PFSK-1 (cell line): ENCODE results near the gene NPPA. TPM values are rescaled to one million over a fixed set of nuclear protein-coding genes. Genes with fewer than 3 reads are reported as not detected.

Source experiments
- FOXP2 ChIP-seq: optimal IDR thresholded peaks from 2 replicates; pipeline ENCODE3; 2011; ENCODE audit warnings: borderline replicate concordance, control low read depth, inconsistent platforms; ENCODE audit not compliant: insufficient read depth; ENCODE audit errors: extremely low read length, extremely low read depth
- POLR2AphosphoS5 ChIP-seq: IDR thresholded peaks from 2 replicates; pipeline ENCODE4 v1.6.1; 2012; ENCODE audit warnings: low read depth, mild to moderate bottlenecking, control low read depth, low read length, moderate library complexity
- SIN3A ChIP-seq: IDR thresholded peaks from 2 replicates; pipeline ENCODE4 v1.6.1; 2012; ENCODE audit warnings: mild to moderate bottlenecking, low read length, moderate library complexity, borderline replicate concordance; ENCODE audit not compliant: insufficient read depth
- TAF1 ChIP-seq: IDR thresholded peaks from 2 replicates; pipeline ENCODE4 v1.6.1; 2012; ENCODE audit warnings: low read length, control low read depth, borderline replicate concordance; ENCODE audit not compliant: insufficient read depth
- polyA plus RNA-seq: library from polyadenylated mRNA; unstranded; fragments of >200 nt; gene quantifications from one replicate; pipeline ENCODE4 v1.2.1, GENCODE V29; 2012; ENCODE audit warnings: low read depth, missing spikeins; ENCODE audit not compliant: insufficient read length
- TF ChIP-seq, protein P1 (sequence below), 2 experiments: IDR thresholded peaks; 2 replicates each; pipeline versions ENCODE4 v1.6.1 to v1.8.0; 2011 to 2012; ENCODE audit warnings: low read depth in 2 of 2, low read length in 2 of 2, control low read depth in 1 of 2, inconsistent platforms in 1 of 2, mild to moderate bottlenecking in 1 of 2, moderate library complexity in 1 of 2; ENCODE audit not compliant: insufficient read depth in 1 of 2

The NPPA gene
- 0.65 TPM for polyA plus RNA-seq

DNA sequence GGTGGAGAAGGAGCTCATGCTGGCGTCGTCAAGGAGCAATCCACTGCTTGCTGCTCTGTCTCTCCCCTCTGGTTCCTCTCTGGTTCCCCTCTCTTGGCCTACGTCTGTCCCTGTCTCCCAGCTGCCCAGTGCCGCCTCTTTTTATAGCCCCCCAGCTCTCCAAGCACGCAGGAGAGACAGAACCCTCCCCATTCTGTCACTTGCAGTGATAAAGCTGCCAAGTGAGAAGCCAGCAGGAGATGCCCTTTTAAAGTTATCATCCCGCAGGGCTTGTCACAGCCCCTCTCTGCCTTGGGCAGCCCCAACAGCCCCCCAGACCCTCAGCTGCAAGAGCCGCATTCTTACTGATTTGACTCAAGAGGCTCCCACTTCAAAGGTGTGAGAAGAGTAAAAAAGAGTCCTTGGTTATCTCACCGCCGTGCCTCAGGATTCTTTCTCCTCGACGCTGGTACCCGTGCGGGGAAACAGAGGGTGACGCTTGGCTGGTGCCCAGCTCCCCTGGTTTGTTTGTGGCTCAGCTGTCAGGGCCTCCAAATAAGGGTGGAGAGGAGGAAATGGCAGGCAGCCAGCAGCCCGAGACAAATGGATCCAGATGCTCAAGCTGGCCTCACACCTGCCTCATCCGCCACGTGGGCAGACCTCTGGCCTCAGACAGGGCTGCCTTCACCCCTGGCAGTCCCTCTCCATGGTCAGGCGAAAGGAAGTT is at the start of gene NPPA:
Gene NPPA (minus strand): TSS at position 117 of the 706 bp plus-strand sequence. CDS start 99 bp downstream, at position 18.
- TF ChIP-seq TAF1, result no peak
- no peak for TF ChIP-seq SIN3A
- TF ChIP-seq, protein P1, sequence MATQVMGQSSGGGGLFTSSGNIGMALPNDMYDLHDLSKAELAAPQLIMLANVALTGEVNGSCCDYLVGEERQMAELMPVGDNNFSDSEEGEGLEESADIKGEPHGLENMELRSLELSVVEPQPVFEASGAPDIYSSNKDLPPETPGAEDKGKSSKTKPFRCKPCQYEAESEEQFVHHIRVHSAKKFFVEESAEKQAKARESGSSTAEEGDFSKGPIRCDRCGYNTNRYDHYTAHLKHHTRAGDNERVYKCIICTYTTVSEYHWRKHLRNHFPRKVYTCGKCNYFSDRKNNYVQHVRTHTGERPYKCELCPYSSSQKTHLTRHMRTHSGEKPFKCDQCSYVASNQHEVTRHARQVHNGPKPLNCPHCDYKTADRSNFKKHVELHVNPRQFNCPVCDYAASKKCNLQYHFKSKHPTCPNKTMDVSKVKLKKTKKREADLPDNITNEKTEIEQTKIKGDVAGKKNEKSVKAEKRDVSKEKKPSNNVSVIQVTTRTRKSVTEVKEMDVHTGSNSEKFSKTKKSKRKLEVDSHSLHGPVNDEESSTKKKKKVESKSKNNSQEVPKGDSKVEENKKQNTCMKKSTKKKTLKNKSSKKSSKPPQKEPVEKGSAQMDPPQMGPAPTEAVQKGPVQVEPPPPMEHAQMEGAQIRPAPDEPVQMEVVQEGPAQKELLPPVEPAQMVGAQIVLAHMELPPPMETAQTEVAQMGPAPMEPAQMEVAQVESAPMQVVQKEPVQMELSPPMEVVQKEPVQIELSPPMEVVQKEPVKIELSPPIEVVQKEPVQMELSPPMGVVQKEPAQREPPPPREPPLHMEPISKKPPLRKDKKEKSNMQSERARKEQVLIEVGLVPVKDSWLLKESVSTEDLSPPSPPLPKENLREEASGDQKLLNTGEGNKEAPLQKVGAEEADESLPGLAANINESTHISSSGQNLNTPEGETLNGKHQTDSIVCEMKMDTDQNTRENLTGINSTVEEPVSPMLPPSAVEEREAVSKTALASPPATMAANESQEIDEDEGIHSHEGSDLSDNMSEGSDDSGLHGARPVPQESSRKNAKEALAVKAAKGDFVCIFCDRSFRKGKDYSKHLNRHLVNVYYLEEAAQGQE (IDR thresholded peaks at IDR 0.05; ENCODE audit: insufficient read depth in 1 of 2, low read depth in 2 of 2, low read length in 2 of 2), result 0 out of 4 replicates have a peak, but pooled peaks have one; percentile 17 to 60

DNA sequence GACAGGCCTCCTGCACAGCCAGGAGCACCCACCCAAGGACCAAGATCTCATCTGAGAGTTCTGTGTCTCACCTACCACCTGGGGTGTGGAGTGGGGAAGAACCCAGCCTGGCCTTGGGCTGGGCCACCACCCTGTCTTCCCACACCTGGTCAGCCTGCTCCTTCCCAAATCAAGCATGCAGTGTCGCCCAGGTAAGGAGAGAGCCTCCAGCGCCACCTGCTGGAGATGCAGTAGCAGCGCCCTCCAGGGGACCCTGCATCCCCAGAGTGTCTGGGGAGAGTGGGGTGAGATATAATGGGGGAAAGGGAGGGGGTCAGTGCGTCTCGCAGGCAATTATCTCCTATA is 46.3 kb upstream of the NPPA start:
- TF ChIP-seq, protein P1 (IDR thresholded peaks at IDR 0.05; ENCODE audit: insufficient read depth in 1 of 2, low read depth in 2 of 2, low read length in 2 of 2), result peak in 1 of 2 experiments; percentile 53; a peak in 1 of 4 replicates
- no peak for TF ChIP-seq SIN3A

DNA sequence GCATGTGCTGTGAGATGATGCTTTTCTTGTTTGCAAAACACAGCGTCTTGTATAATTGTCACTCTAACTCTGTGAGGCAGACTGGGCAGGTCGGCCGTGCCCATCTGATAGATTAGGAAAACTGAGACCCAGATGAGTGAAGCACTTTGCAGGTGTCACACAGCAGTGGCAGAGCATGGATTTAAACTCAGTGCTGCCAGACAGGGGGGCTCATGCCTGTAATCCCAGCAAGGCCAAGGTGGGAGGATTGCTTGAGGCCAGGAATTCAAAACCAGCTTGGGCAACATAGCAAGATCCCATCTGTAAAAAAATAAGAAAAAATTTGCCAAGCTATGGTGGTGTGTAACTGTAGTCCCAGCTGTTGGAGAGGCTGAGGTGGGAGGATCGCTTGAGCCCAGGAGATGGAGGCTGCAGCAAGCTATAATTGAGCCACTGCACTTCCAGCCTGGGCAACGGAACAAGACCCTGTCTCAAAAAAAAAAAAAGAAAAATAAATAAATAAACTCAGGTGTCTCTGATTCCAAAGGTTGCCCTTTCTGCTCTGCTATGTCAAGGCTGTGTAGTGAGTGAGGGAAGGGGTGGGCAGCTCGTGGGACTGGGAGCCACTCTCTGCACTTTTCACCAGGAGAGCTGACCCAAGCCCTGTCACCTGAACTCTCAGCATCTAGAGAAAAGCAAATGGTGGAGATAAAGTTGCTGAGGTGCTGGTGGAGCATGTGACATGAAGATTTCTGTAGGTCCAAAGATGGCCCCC is 44.0 kb upstream of the NPPA start:
- TF ChIP-seq, protein P1 (IDR thresholded peaks at IDR 0.05; ENCODE audit: insufficient read depth in 1 of 2, low read depth in 2 of 2, low read length in 2 of 2), result no peak
- TF ChIP-seq SIN3A, result no peak
- TF ChIP-seq TAF1, result no peak
- no peak for TF ChIP-seq POLR2AphosphoS5
- TF ChIP-seq FOXP2, result no peak

DNA sequence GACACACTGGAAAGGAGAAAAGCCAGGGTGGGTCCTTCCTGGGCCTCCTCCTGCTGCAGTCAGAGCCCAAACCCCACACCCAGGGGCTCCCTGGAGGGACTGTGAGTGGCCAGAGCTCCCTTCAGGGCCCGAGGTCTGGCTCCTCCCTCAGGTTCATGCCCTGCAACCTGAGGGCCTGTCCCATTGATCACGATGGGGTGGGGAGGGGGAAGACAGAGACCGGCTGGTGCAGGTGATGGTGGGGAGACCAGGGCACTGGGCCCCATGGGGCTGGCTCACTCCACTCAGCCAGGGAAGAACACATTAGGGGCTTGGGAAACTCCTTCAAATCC is 41.3 kb upstream of the NPPA start:
- TF ChIP-seq, protein P1 (IDR thresholded peaks at IDR 0.05; ENCODE audit: insufficient read depth in 1 of 2, low read depth in 2 of 2, low read length in 2 of 2), result no peak
- TF ChIP-seq FOXP2 (no peak), TAF1 (no peak), POLR2AphosphoS5 (no peak), SIN3A (no peak)
